ENCODE data around the gene ATP5PB.

ATP5PB gene

GRCh38 chr1:111446967-111447892, 2.0 kb upstream of the ATP5PB start:
- DNase-seq = no peak

- DNase-seq = no peak
These were observed 764 bp upstream of the ATP5PB start for GRCh38 chr1:111448482-111448917.

DNA sequence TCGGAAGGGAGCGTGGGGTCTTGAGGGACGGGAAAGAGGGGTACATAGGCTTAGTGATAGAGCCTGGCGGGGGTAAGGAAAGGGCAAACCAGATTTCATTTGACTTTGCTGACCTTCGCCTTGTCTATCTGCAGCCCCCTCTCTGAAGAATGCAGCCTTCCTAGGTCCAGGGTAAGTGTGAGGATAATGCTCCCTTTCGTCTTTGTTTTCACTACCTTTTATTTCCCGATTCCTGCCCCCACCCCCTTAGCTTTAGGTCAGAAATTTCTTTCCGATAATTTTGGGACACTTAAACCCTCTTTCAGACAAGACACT, 396 bp downstream of the ATP5PB start:
- DNase-seq = no peak

- no peak for DNase-seq
These were observed 921 bp downstream of the ATP5PB start for GRCh38 chr1:111450185-111450584.

- DNase-seq = no peak
These were observed 3.3 kb downstream of the ATP5PB start for GRCh38 chr1:111452581-111452980.

DNA sequence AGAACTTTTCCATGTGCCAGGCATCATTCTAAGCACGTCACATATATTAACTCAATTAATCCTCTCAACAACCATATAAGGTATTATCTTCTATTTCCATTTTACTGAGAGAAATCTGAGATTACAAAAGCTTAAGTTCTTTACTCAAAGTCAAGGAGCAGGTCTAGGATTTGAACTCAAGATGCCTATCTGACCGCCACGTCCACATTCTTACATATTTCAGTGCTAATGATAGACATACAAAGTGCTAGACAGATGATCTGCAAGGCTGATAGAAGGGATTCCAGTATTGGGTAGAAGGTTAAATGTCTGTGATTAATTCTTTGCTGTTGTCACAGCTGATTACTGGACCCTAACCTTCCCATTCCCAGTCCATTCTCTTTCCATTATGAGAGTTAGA, 4.4 kb downstream of the ATP5PB start:
- no peak for DNase-seq

- no peak for DNase-seq
These were observed 5.8 kb downstream of the ATP5PB start for GRCh38 chr1:111454859-111455641.

GRCh38 chr1:111455642-111456031, 6.4 kb downstream of the ATP5PB start:
- no peak for DNase-seq

DNA sequence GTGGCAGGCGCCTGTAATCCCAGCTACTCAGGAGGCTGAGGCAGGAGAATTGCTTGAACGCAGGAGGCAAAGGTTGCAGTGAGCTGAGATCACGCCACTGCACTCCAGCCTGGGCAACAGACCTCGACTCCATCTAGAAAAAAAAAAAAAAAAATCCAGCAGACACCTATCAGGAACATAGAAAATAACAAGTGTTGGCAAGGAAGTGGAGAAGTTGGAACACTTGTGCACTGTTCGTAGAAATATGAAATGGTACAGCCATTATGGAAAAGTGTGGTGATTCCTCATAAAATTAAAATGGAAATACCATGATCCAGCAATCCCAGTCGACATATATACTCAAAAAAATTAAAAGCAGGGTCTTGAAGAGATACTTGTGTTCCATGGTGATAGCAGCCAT, 12.5 kb downstream of the ATP5PB start:
- no peak for DNase-seq

DNA sequence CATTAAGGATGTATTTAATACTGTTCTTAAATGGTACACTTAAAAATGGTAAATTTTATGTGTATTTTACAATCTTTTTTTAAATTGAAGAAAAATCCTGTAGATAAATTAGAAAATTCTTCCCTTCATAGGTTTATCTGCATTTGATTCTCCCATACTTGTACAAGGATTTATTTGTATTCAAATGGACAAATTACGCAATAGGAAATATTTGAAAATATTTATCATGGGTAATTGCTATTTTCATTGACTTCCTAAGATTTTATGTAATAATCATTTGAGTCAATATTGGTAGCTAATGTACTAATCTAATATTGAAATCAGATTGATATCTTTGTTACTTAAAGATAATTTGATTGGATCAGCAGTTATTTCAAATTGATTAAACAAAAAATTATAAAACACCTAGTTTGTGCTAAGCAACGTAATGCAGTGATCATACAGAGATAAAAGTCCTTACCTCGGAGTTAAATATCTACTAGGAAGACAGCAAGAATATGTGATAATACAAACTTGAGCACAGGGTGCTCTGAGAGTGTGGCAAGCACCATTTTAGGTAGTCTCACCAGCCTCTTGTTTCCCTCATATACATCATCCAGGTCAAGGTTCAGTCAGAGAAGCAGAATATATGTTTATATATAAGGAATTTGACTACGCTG, 13.2 kb downstream of the ATP5PB start:
- no peak for DNase-seq

DNA sequence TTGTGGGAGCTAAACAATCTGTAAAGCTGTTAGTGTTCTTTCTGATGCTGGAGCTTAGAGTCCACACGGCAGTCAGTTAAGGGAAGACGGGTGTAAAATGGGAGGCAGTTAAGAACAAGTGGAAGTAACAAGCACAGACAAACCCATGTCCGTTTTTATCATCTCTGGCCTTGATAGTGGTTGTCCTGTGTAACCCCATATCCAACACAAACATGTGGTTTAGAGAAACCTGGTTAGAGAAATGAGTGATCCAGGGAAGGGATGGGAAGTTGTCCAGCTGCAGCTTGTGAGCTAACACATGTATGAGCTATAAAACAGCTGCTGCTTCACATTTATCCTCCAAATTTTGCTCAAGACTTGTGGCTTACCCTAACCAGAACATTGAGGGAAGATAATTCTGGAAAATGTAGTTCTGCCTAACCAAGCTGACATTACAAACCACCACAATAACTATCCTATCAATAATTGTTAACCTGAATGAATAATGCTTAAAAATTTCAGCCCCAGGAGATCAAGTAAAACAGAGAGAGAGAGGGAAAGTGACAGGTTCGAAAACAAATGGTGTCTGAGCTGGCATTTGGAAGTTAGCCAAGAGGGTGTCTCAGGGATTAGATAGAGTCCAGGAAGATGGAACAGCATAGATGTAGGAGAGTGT, 13.9 kb downstream of the ATP5PB start:
- peak; percentile 50 for DNase-seq

DNA sequence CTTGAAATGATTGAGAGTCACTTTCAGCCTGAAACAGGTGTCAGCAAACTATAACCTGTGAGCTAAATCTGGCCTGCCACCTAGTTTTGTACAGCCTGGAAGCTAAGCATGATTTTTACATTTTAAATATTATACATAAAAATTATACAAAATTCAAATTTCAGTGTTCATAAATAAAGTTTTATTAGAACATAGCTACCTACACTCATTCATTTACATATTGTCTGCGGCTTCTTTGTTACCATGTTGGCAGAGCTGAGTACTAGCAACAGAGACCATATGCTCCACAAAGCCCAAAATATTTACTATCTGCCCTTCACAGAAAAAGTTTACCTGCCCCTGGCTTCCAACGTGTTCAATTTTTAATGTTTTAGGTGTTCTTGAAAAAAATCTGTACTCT, 16.5 kb downstream of the ATP5PB start:
- no peak for DNase-seq

DNA sequence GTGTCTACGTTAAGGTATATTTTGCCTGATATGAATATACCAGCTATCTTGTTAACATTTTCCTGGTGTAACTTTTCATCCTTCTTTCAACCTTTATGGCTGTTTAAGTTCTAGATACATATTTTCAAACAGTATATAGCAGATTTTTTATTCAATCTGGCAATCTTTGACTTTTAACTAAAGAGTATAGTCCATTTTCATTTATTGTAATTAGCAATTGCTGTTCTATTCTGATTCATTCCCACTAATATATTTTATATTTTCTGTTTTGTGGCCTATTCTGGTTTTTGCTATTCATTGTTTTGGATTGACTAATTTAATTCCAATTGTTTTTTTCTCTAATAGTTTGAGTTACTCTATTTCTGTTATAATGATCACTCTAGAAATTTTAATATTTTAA, 17.2 kb downstream of the ATP5PB start:
- DNase-seq = no peak

GRCh38 chr1:111467865-111468716, 18.8 kb downstream of the ATP5PB start:
- DNase-seq = no peak

DNA sequence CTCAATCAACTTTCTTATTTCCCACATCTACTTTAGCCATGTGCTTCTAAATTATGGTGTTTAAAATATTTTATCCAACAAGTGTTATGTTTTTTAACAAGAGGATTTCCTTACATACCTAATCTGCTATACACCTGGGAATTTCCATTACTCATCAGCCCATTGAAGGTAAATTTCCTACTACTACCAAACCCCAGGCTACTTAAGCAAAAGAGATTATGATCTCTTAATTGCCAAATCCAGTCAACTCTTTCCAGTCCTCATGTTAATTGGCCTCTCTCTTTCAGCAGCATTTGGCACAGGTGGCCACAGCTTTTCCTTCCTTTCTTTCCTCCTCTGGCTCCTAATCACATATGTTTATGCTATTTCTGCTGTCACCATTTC, 19.4 kb downstream of the ATP5PB start:
- no peak for DNase-seq

DNA sequence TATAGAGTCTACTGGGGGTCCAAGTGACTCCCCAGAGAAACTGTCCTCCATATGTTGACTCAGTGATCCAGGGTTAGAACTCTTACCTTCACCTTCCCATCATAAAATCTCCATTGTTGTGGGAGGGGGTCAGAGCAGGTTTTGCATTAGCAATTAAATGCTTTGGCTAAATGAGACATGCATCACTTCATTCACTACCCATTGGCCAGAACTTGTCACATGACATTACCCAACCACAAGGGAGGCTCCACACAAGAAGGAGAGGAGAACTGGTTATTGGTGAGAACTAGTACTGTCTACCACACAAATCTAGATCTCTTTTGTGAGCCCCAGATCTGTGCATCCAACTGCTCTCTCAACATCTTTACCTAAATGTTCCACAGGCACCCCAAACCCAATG, 20.3 kb downstream of the ATP5PB start:
- DNase-seq = no peak

DNA sequence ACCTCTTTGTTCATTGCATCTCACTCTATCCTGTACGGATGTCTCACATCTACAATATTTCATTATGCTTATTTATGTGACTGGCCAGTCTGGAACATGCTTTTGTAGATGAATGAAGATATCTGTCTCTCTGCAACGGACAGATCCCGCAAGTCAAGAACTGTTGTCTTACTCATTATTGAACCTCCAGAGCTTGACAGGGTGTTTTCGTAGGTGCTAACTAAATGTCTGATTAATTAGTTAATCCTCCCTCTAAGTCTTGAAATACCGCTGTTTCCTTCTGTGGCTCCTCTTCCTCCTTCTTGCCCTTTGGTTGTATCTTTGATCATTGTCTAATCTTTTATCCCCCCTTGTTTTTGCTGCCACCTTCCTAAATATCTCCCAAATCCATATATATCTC, 21.3 kb downstream of the ATP5PB start:
- no peak for DNase-seq

GRCh38 chr1:111471012-111471411, 21.7 kb downstream of the ATP5PB start:
- DNase-seq = no peak

DNA sequence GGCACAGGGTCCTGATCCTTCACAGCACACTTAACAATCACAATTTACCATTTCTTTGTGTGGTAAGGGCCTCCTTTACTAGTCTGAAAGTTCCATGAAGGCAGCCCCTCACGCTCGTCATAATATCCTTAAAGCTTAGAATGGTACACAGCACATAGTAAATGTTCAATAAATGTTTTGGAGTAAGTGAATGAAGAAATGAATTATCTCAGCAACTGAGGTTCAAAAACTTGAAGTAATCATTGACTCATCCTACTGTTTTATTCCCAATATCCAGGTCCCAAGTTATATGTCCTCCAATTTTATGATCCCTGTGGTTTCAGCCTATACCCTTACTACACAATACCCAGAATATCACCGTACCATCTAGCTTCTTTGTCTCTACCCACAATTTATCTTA, 22.3 kb downstream of the ATP5PB start:
- DNase-seq = no peak

DNA sequence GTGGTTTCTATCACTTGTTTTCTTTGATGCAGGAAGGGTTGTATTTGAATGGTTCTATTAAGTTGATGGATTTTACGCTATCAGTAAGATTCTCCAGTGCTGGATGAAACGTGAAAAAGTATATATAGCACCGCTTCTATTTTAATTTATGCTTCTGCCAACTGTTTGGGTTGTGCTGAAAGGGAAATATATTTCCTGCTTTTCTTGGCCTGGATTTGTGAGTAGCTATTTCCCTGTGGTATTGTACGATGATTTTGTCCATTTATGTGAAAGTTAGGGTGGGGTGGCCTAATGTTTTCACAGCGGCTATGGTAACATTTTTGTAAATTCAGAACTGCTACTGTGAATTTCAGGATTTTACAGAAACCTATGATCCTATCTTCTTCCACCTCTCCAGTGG, 24.8 kb downstream of the ATP5PB start:
- no peak for DNase-seq

DNA sequence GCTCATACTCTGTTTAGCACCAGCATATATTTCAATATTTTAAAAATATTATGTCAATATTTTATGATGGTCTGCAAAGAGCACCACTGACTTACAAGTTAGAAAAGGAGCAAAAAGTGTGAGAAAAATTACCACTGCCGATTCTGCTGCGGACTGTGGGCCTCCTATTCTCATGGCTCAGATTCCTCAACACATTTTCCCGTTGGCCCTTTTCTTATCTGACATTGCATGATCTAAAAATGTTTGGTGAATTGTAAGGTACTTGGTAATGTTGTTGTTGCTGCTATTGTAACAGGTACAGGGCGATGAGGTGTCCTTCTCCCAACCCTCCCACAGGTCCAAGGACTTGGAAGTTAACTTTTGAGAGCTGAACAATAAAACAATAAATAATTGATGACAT, 25.3 kb downstream of the ATP5PB start:
- no peak for DNase-seq

DNA sequence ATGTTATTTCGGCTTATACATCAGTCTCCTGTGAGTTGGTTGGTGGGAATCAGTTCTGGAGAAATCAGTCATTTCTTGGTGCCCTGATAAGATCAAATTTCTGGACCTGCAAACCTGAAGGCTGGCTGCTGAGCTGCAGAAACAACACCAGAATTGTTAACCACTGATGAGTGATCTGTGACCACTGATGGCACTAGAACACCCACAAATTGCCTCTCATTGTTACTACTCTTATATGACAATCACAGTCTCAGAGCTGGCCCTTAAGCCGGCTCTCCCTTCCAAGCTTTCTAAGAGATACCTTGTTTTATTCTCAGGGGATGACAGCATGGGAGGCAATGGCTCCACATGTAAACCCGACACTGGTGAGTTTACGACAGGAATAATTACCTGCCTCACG, 26.4 kb downstream of the ATP5PB start:
- DNase-seq = no peak
